Epidermal melanocyte (primary cell): Measurements from ENCODE around the gene FMO1.
A peak's percentile ranks its signal among the peaks of the same experiment; 100 is the strongest.
"Not testable (repeated sequence)": the region's sequence is repeated elsewhere in the genome, so short reads cannot be mapped to it uniquely, and the experiment has no call there.

ENCODE experiments used
- DNase-seq: peaks from one replicate; pipeline ENCODE4 v3.0.0; 2011; ENCODE audit warnings: low spot score; ENCODE audit not compliant: insufficient read length

FMO1 gene

GRCh38 chr1:171233183-171233582 is 15.1 kb upstream of the FMO1 start:
- DNase-seq = no peak

GRCh38 chr1:171236231-171236630 is 12.1 kb upstream of the FMO1 start:
- not testable (repeated sequence) for DNase-seq

GRCh38 chr1:171243878-171244277 is 4.4 kb upstream of the FMO1 start:
- DNase-seq = no peak

DNA sequence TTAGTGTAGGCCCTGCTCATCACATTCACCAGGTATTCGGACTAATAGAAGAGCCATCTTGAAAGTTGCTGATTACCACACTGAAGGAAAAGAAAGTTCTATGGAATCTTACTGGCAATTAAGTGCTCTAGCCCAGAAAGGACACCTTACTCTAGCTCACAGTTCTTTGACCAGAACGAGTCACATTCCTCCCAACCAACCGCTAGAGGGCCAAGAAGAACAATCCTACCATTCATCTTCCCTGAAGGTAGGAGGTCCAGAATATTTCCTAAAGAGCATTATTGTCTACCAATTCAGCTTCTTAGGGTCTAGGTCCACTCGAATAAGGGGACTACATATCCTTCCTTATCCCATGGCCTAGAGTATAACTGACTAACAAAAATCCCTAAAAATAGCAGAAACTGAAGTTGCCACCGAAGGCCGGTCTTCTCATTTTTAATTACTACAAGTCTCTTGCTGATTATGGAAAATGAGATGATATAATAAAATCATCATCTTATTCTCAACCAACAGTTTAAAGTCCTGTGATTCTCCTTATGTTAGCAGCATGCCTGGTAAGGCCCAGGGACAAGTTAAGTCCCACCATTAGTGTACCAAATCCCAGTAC is 2.7 kb upstream of the FMO1 start:
- peak; percentile 66 for DNase-seq

DNA sequence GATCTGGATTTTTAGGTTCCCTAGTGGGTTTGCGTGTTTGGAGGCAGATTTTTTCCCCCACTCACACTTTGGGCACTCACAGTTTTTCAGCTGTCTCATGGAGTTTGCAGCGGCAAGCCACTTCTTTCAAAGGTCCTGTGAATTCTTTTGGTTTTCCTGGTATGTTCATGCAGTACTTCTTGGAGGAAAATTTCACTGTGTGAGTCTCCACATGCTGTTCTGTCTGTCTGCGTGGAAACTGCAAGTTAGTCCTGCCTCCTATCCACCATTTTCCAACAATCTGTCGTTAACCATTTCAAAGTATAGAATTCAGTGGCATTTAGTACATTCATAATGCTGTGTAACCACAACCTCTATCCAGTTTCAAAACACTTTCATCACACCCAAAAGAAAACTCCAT is 793 bp upstream of the FMO1 start:
- no peak for DNase-seq

DNA sequence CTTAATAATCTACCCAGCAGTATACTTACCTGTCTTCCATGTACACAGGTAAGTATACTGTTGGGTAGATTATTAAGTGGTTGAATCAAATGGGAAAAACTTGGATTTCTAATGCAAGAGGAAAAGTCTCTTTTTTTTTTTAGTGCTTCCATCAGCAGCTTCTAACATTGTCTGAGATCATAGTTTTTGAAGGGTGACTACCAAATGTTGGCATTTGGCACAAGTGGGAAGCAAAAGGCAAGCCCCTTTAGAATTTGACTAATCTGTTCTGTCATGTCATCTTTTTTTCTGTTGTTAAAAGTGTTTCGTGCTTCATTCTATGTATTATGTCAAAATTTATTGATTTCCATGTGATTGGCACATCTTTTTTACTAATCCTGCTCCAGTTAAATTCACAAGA is 547 bp downstream of the FMO1 start:
- no peak for DNase-seq

- no peak for DNase-seq
These were observed 2.0 kb downstream of the FMO1 start for GRCh38 chr1:171250263-171250662.

DNA sequence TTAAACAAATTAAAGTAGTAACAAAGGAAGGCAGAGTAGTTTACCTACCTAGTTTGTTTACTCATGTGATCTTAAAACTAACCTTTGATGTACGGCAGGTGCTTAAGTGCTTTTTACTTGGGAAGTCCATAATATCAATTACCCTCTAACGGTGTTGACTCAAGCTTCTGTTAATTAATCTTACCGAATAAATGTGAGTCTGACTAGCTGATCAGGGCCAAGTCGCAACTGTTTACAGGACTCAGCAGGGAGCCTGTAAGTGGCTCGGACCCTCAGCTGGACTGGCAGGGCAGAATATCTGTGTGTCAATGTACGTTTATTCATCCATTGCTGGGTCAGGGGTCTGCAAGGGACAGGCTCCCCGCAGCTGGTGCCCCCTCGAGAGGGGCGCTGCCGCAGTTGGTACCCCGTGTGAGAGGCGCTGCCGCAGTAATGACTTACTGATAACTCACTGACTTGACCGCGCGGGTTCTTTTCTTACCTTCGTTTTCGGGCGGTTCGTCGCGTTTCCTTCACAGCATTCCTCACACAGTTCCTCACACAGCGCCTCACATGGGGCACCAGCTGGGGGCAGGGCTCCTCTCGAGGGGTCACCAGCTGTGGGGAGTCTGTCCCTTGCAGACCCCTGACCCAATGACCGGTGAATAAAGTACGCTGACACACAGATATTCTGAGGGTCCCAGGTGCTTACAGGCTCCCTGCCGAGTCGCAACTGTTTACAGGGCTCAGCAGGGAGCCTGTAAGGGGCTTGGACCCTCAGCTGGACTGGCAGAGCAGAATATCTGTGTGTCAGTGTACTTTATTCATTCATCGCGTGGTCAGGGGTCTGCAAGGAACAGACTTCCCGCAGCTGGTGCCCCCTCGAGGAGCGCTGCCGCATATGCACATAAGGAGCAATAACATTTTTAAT is 3.0 kb downstream of the FMO1 start:
- no peak for DNase-seq

GRCh38 chr1:171251952-171252300 is 3.6 kb downstream of the FMO1 start:
- DNase-seq = no peak

DNA sequence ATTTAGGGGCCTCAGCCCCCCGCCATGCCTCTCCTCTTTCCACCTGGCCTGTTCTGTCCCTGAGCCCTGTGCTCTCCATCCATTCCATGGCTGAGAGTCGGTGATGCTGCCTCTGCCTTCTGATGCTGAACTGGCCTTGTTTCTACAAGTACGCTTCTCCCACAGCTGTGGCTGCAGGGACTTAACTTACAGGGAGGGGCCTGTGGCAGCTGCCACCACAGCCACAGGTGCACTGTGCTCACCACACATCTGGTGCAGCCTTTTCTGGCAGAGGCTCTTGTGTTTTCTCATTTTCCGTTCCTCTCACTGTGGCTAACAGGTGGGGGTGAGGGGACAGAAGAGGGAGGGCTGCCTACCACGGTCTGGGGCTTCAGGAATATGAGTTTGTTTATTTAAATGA is 4.2 kb downstream of the FMO1 start:
- no peak for DNase-seq

- no peak for DNase-seq
These were observed 6.6 kb downstream of the FMO1 start for GRCh38 chr1:171254859-171255258.

DNA sequence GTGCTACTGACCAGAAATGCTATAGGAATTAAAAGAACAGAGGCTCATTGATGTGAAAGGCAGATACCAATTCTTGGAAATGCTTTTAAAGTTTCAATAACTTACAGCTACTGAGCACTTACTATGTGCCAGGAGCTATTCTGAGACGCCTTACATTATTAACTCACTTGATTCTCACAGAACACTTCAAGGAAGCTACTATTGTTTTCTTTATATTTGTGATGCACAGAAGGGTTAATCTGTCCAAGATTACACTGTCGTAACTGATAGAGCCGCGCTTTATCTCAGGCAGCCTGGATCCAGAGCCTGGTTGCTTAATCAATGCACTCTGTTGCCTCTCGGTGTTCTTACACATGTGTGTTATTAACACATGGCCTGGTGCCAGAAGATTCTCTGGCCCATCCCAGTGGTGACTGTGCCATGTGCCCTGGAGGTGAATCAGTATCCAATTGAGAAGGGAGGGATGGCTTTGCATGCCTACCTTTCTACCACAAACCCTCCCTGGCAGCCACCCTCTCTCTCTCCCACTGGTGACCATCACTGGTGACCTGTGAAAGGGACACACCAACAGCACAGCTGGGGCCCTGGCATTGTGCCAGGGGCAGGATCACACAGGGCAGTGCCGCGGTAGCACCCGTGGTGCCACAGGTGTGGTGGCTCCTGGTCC is 8.8 kb downstream of the FMO1 start:
- no peak for DNase-seq

DNA sequence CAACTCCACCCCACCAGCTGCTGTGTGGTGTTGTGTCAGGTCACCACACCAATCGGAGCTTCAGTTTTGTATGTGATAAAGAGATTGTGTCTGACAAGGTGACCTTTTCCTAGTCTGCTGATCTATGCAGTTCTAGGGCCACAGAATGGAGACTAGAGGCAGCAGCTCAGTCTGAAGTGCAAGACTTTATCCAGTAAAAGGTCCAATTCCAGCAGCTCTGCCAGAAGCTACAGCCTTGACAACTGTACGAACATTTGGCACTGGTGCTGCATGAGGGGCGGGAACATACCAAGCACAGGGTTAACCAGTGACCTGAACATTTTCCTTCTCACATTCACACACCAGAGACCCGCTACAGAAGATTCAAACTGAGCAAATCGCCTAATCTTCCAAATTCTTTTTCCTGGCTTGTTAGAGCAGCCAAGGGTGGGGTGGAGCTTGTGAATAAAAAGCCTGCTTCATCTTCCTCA is 9.3 kb downstream of the FMO1 start:
- DNase-seq = no peak

DNA sequence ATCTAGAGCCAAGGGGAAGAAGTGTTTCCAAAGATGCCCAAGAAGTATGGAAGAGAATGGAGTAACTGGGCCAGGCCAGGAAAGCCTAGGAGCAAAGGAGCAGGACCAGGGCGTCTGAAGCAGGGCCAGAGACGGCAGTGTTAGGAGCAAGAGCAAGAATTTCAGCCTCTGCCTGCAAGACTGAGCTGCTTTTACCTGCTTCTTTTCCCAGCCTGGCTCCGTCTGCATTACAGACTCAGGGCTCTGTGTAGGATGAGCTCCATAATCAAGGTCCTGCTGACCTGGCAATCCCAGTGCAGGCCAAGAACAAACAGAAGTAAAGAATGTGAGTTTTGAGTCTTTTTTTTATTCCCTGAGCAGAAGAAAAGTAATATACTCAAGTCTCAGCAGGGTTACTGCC is 10.1 kb downstream of the FMO1 start:
- no peak for DNase-seq

DNA sequence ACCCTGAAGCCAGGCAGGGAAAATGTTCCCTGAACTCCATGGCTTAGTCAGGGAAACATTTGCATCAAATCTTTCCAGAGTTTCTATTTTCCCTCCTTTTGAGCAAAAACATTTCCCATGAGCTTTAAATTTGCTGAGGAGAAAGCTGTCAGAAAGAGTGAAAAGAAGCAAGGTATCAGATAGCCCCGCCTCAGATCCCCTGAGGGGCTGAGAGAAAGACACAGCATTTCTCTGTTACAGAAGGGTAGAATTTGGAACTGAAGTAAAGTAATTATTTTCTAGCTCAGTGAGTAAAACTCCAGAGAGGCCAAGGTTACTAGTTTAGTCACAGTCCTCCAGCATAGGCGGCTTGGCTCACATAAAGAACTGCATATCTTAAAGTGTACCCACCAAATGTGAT is 10.6 kb downstream of the FMO1 start:
- no peak for DNase-seq

DNA sequence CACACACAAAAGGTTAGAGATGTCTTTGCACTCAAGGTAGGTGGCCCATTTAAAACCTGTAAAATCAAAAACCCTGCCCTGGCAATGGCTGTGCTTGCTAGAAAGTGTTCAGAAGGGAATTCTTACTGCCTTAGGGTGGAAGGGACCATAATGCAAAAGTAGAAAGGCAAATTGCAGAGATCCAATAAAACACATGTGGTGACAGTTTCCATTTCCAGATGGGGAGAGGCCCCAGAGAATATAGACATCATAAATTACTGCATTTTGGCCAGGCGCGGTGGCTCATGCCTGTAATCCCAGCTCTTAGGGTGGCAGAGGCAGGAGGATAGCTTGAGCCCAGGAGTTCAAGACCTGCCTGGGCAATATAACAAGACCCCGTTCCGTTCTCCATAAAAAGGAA is 13.0 kb downstream of the FMO1 start:
- no peak for DNase-seq

DNA sequence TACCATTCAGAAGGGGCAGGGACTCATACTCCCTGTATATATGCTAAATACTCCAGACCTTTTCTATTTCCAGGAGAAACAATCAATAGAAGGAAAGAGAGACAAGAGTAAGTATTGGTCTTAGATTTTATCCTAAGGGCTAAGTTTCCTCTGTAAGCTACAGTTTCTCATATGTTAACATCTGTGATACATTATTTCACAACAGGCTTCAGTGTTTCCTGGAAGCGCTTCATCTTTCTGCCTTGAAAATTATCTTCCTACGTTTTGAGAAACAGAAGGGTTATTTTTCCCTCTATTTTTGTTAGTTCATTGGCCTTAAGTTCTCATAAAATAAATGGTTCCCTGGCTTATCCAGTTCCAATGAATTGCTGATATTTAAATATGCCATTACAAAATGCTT is 15.6 kb downstream of the FMO1 start:
- DNase-seq = no peak

DNA sequence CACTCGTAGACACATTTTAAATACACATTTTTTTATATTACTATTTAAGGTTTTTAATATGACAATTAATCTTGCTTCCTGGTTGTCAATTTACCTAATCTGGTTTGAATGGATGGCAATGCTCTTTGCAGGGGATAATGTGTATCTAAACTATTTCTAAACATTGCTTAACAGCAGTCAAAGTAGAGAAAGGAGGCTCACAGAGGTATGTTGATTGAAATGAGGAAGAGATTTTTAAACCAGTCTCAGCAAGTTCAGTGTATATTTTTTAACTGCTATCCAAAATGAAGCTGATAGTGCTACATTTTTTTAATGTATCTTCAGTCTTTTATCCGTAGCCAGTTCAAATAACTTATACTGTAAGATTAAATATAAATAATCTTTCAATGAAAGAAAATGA is 17.4 kb downstream of the FMO1 start:
- DNase-seq = no peak

DNA sequence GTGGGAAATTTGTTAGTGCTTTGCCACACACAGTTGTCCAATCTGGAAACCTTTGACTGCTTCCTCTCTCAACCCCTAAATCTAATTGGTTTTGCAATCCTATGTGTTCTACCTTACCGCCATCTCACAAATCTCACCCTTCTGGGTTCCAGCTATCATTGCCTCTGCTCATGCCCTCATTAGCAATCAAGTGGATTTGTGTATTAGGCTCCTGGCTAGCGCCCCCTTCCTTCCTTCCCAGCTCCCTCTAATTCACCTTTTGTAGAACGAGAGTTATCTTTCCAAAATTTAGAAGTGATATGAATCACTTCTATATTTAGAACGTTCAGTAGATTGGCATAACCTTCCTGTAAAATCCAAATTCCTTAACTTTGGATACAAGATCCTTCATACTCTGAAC is 18.6 kb downstream of the FMO1 start:
- DNase-seq = no peak

GRCh38 chr1:171267391-171267790 is 19.1 kb downstream of the FMO1 start:
- no peak for DNase-seq

DNA sequence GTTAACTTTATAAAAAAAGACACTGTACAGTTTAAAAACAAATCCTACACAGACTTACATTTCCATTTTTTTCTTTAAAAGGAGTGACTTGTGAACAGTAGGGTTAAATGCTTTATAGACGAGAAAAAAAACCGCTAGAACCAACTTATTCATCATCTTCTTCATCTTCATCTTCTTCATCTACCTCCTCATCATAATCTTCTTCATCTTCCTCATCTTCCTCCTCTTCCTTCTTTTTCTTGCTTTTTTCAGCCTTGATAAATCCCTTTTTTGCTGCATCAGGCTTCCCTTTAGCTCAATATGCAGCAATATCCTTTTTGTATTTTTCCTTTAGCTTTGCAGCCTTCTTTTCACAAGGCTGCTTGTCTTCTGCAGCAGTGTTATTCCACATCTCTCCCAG is 22.5 kb downstream of the FMO1 start:
- no peak for DNase-seq

DNA sequence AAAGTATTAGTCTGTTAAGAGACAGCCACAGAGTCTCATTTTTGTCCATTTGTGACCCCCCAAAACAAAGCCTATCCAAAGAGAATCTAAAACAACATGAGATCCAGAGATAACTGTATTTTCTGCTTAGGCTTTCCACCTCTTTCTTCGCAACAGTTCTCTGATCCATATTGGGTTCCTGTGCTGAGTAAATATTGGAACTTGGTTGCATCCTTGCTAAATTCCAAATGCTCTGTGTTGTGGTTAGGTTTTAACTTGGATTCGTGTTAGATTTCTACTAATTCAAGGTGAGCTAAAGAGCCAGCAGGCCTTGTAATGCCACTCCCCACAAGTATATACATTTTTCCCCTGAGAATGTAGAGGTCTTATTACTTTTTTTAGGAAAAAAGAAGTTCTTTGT is 29.2 kb downstream of the FMO1 start:
- DNase-seq = no peak

DNA sequence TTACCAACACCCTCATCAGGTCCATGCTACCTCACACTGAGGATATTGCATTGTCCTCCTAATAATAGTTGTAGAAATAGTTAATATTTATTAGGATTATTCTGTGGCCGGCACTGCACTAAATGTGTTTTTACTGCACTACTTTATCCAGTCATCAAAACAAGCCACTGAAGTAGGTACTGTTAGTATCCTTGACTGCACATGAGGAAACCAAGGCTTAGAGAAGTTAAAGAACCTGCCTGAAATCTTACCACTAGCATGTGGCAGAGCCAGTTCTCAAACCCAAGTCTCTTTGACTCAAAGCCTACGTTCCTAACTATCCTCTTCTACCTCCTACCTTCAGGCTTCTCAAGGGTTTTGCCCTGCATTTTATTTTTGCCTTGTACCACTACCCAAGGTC is 30.9 kb downstream of the FMO1 start:
- DNase-seq = no peak
